Testis (tissue), 3 donors: ENCODE data around the gene LENEP. TPM values are rescaled to one million over a fixed set of nuclear protein-coding genes. Genes with fewer than 3 reads are reported as not detected.

ENCODE experiments used
- DNase-seq: peaks from one replicate; pipeline ENCODE4 v3.0.0-alpha.2; 2019
- H3K27ac ChIP-seq, 2 donors: fragments of 200-600 bp; sonication (generic); one replicate each; pipeline ENCODE4 v1.5.1; 2019
- H3K27me3 ChIP-seq: fragments of 200-600 bp; sonication (generic); one replicate; pipeline ENCODE4 v1.5.1; 2019
- H3K36me3 ChIP-seq: fragments of 200-600 bp; sonication (generic); one replicate; pipeline ENCODE4 v1.5.1; 2017; ENCODE audit warnings: low read depth; ENCODE audit errors: missing control alignments
- H3K4me1 ChIP-seq: fragments of 200-600 bp; sonication (generic); one replicate; pipeline ENCODE4 v1.5.1; 2019
- H3K4me3 ChIP-seq, 2 donors: fragments of 200-600 bp; sonication (generic); one replicate each; pipeline ENCODE4 v1.5.1; 2017 to 2019
- H3K9me3 ChIP-seq: fragments of 200-600 bp; sonication (generic); one replicate; pipeline ENCODE4 v1.5.1; 2017
- POLR2A ChIP-seq: fragments of 450-650 bp; IDR thresholded peaks from one replicate; pipeline ENCODE4 v1.6.1; 2017; ENCODE audit warnings: antibody characterized with exemption, mild to moderate bottlenecking, moderate library complexity
- WGBS, 2 donors: methylation state at CpG; one replicate each; pipeline ENCODE4 v1.1.5; 2018; 5-methylcytosine and 5-hydroxymethylcytosine counted together
- intact Hi-C: fragments of 100-400 bp; cut with DNase I; formaldehyde crosslinking; loops from one replicate; pipeline ENCODE4 v1.15.1; 2023; ENCODE audit warnings: low total_unique reads
- polyA plus RNA-seq: library from polyadenylated mRNA; stranded (reverse); fragments of 350-450 nt; fragmentation: Illumina TruSeq; extraction: RNeasy Lipid Tissue Mini Kit (QIAGEN cat#74804); gene quantifications from one replicate; pipeline ENCODE4 v1.2.3, GENCODE V29; 2014; ENCODE audit warnings: low read depth, low replicate concordance; ENCODE audit not compliant: insufficient read depth
- total RNA-seq, 2 donors: library from RNA; depleted of rRNA; stranded (reverse); fragments of >200 nt; gene quantifications; one replicate each; pipeline ENCODE4 v1.2.3, GENCODE V29; 2016
- TF ChIP-seq, protein P1 (sequence below), 3 experiments: fragments of 450-650 bp in 2 of 3; fragments of 200-600 bp in 1 of 3; sonication (generic) in 1 of 3; IDR thresholded peaks; one replicate each; pipeline ENCODE4 v1.5.1; 2016 to 2019; ENCODE audit warnings: antibody characterized with exemption in 3 of 3, mild to moderate bottlenecking in 2 of 3, moderate library complexity in 1 of 3

The LENEP gene
- total and polyA plus RNA-seq, 3 donors from 2014 or later: 1.1 TPM; not detected in 2

GRCh38 chr1:155026588-155026987, 33.2 kb downstream of the LENEP start:
- Histone ChIP-seq H3K9me3 (no peaks in the 10 kb centered on the region), H3K4me1 (no peaks in the 10 kb centered on the region), H3K27ac (no peak overlapping the region), H3K27me3 (no peaks in the 10 kb centered on the region), H3K4me3 (no peak overlapping the region), H3K36me3 (no peaks in the 10 kb centered on the region)
- intact Hi-C loops: no loop called here
- no peak for TF ChIP-seq POLR2A
- TF ChIP-seq, protein P1, sequence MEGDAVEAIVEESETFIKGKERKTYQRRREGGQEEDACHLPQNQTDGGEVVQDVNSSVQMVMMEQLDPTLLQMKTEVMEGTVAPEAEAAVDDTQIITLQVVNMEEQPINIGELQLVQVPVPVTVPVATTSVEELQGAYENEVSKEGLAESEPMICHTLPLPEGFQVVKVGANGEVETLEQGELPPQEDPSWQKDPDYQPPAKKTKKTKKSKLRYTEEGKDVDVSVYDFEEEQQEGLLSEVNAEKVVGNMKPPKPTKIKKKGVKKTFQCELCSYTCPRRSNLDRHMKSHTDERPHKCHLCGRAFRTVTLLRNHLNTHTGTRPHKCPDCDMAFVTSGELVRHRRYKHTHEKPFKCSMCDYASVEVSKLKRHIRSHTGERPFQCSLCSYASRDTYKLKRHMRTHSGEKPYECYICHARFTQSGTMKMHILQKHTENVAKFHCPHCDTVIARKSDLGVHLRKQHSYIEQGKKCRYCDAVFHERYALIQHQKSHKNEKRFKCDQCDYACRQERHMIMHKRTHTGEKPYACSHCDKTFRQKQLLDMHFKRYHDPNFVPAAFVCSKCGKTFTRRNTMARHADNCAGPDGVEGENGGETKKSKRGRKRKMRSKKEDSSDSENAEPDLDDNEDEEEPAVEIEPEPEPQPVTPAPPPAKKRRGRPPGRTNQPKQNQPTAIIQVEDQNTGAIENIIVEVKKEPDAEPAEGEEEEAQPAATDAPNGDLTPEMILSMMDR (IDR thresholded peaks at IDR 0.05): no peak
- no peak for DNase-seq
- 94 to 95% methylated on average over 3 to 6 of the region's 6 CpGs for WGBS, 2 donors

- no peak overlapping the region for H3K4me3 ChIP-seq
- DNase-seq: no peak
- no peak overlapping the region for H3K27ac ChIP-seq
- 84 to 86% methylated on average over 16 of the region's 16 CpGs for WGBS, 2 donors
- H3K9me3 ChIP-seq: no peaks in the 10 kb centered on the region
- no peak for TF ChIP-seq POLR2A
- TF ChIP-seq, protein P1 (IDR thresholded peaks at IDR 0.05): no peak
- H3K4me1 ChIP-seq: no peaks in the 10 kb centered on the region
- no peaks in the 10 kb centered on the region for H3K27me3 ChIP-seq
- no peaks in the 10 kb centered on the region for H3K36me3 ChIP-seq
- intact Hi-C loops: no loop called here
Observed at GRCh38 chr1:155029513-155030242, 36.3 kb downstream of the LENEP start.

DNA sequence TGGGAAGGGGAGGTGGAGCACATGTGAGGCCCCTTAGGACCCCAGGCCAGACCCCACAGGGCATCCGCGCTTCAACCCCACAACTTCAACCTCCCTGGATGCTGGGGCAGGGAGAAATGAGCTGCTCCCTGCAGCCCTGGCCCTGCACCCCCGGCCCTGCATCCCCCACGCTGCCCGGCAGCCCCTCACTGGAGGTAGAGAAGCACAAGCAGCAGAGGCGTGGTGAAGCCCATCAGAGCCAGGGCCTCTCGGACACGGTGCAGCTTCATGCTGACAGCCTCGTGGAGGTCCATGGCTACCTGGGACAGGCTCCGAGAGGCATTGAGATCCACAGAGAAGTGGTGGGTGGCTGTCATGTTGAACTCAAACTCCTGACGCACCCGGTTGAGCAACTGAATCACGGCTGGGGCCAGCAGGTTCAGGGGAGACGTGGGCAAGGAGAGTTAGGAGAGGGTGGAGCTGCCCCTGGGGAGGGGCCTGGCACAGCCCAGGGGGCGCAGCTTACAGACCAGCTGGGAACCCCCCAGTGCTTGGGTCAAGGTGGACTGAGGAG, 36.9 kb downstream of the LENEP start:
- 86 to 88% methylated on average over 7 to 15 of the region's 15 CpGs for WGBS, 2 donors

DNA sequence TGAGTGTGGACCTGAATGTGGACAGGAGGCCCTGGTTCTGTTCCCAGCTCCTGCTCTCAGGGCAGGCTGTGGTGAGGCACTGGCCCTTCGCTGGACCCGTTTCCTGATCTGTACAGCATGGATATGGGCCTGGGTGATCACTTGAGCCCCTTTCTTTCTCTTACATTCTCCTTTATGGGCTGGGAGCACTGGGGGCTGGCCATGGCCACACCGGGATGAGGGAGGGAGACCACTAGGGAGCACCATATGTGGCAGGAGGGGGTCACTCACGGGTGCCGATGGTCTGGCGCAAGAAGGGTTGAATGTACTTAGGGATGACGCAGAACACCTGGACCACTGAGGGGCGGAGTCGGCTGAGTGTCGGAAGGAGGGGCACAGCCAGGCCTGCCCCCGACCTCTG, 37.5 kb downstream of the LENEP start:
- H3K4me3 ChIP-seq: no peak overlapping the region
- 84% methylated on average over 8 to 11 of the region's 11 CpGs for WGBS, 2 donors
- H3K9me3 ChIP-seq: no peaks in the 10 kb centered on the region
- intact Hi-C loops: no loop called here
- no peaks in the 10 kb centered on the region for H3K36me3 ChIP-seq
- H3K4me1 ChIP-seq: no peaks in the 10 kb centered on the region
- no peak for DNase-seq
- no peaks in the 10 kb centered on the region for H3K27me3 ChIP-seq
- H3K27ac ChIP-seq: no peak overlapping the region
- no peak for TF ChIP-seq POLR2A
- TF ChIP-seq, protein P1 (IDR thresholded peaks at IDR 0.05): no peak

More for the DNA sequence above, 36.9 kb downstream of the LENEP start:
- no peaks in the 10 kb centered on the region for H3K9me3 ChIP-seq
- no peaks in the 10 kb centered on the region for H3K27me3 ChIP-seq
- intact Hi-C loops: no loop called here
- DNase-seq: no peak
- no peak overlapping the region for H3K27ac ChIP-seq
- no peaks in the 10 kb centered on the region for H3K4me1 ChIP-seq
- no peak overlapping the region for H3K4me3 ChIP-seq
- H3K36me3 ChIP-seq: no peaks in the 10 kb centered on the region
- TF ChIP-seq POLR2A: no peak
- TF ChIP-seq, protein P1 (IDR thresholded peaks at IDR 0.05): no peak

DNA sequence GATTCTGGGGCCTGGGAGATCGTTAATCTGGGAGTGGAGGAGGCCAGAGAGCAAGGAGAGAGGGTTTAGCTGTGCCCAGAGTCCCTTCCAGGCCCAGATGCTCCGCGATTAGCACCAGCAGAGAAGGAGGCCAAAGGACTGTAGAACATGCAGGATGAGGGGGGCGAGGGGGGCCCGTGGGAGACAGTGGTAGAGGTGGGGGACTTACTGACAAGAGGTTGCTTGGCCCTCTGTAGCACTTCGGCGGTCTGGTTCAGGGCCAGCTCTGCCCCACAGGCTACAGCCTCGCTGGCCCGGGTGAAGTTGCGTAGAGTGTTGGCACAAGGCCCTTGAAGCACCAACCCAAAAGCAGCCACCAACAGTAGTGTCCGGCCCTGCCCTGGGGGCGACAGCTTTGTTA, 39.5 kb downstream of the LENEP start:
- no peaks in the 10 kb centered on the region for H3K27me3 ChIP-seq
- no peaks in the 10 kb centered on the region for H3K4me1 ChIP-seq
- 88 to 91% methylated on average over 10 to 12 of the region's 12 CpGs for WGBS, 2 donors
- no peak overlapping the region for H3K27ac ChIP-seq
- H3K36me3 ChIP-seq: no peaks in the 10 kb centered on the region
- H3K9me3 ChIP-seq: no peaks in the 10 kb centered on the region
- TF ChIP-seq, protein P1 (IDR thresholded peaks at IDR 0.05): no peak
- no peak for TF ChIP-seq POLR2A
- no peak for DNase-seq
- no peak overlapping the region for H3K4me3 ChIP-seq
- intact Hi-C loops: no loop called here
